Sigmoid colon (tissue), 7 donors: ENCODE data around the gene SSB. TPM values are rescaled to one million over a fixed set of nuclear protein-coding genes. Genes with fewer than 3 reads are reported as not detected.

Experiments
- DNase-seq: peaks from one replicate; pipeline ENCODE4 v3.0.0-alpha.2; 2019
- H3K27ac ChIP-seq, 4 donors: fragments of 200-600 bp; sonication (generic); one replicate each; pipeline ENCODE4 v1.5.1; 2016 to 2019; ENCODE audit warnings: mild to moderate bottlenecking in 1 of 4
- H3K27me3 ChIP-seq, 3 donors: fragments of 200-600 bp; sonication (generic); one replicate each; pipeline ENCODE4 v1.5.1; 2019; ENCODE audit warnings: mild to moderate bottlenecking in 1 of 3
- H3K36me3 ChIP-seq, 4 donors: fragments of 200-600 bp; sonication (generic); one replicate each; pipeline ENCODE4 v1.5.1; 2016 to 2019
- H3K4me1 ChIP-seq, 4 donors: fragments of 200-600 bp; sonication (generic); one replicate each; pipeline ENCODE4 v1.5.1; 2017 to 2019
- H3K4me3 ChIP-seq, 4 donors: fragments of 200-600 bp; sonication (generic); one replicate each; pipeline ENCODE4 v1.5.1; 2017 to 2019; ENCODE audit warnings: mild to moderate bottlenecking in 2 of 4, moderate library complexity in 1 of 4
- H3K9me3 ChIP-seq, 4 donors: fragments of 200-600 bp in 3 of 4; sonication (generic) in 3 of 4; one replicate each; pipeline versions ENCODE4 v1.5.1 to v1.6.1; 2013 to 2019
- CTCF ChIP-seq, 4 experiments: fragments of 450-650 bp in 3 of 4; fragments of 200-600 bp in 1 of 4; IDR thresholded peaks; one replicate each; pipeline ENCODE4 v1.5.1; 2016 to 2019; ENCODE audit warnings: antibody characterized with exemption in 4 of 4, mild to moderate bottlenecking in 3 of 4, moderate library complexity in 2 of 4
- EP300 ChIP-seq, 4 donors: sonication (generic); formaldehyde crosslinking; IDR thresholded peaks; one replicate each; pipeline ENCODE4 v1.6.1; 2017; ENCODE audit warnings: antibody characterized with exemption in 4 of 4
- POLR2A ChIP-seq, 2 donors: fragments of 450-650 bp; IDR thresholded peaks; one replicate each; pipeline ENCODE4 v1.6.1; 2016; ENCODE audit warnings: antibody characterized with exemption in 2 of 2, mild to moderate bottlenecking in 2 of 2, moderate library complexity in 2 of 2
- POLR2AphosphoS5 ChIP-seq, 4 donors: sonication (generic); formaldehyde crosslinking; IDR thresholded peaks; one replicate each; pipeline ENCODE4 v1.6.1; 2017; ENCODE audit warnings: antibody characterized with exemption in 4 of 4
- WGBS, 2 donors: extraction: QIAGEN DNeasy Blood & Tissue Kit; methylation state at CpG; one replicate each; pipeline ENCODE4 v1.1.7; 2013; 5-methylcytosine and 5-hydroxymethylcytosine counted together
- intact Hi-C: fragments of 100-400 bp; cut with DNase I; formaldehyde crosslinking; loops from one replicate; pipeline ENCODE4 v1.15.1; 2023
- polyA plus RNA-seq, 3 donors: library from polyadenylated mRNA; stranded (reverse); fragments of 200-250 nt; gene quantifications; one replicate each; pipeline ENCODE4 v1.2.3, GENCODE V29; 2013
- total RNA-seq, 4 donors: library from RNA; depleted of rRNA; stranded (reverse); fragments of >200 nt; gene quantifications; one replicate each; pipeline ENCODE4 v1.1.0, GENCODE V29; 2016
- donor health status: healthy with polysubstance abuse.
- donor health status: Bipolar disorder and iron deficiency.
- donor health status: healthy.

The SSB gene
- total and polyA plus RNA-seq, 7 donors = 55.0 to 126 (median 71.7) TPM

- intact Hi-C loops = loop anchor here (2.0 kb wide), 1 partner anchor 105 kb away; no protein-coding TSS in a partner anchor
- no peaks in the 10 kb centered on the region for H3K27me3 ChIP-seq
- H3K36me3 ChIP-seq = peaks cover 0 to 24% (median 0%) of the 10 kb centered on the region in 4 donors
- WGBS, 2 donors = 22 to 30% methylated on average over 4 of the region's 4 CpGs
- peaks cover 0 to 41% (median 24%) of the 10 kb centered on the region in 4 donors for H3K4me1 ChIP-seq
- no peak for TF ChIP-seq POLR2AphosphoS5 (IDR thresholded peaks at IDR 0.05)
- no peak for TF ChIP-seq CTCF (IDR thresholded peaks at IDR 0.05)
- no peak for TF ChIP-seq EP300 (IDR thresholded peaks at IDR 0.05)
- no peak for TF ChIP-seq POLR2A (IDR thresholded peaks at IDR 0.05)
- H3K9me3 ChIP-seq = no peaks in the 10 kb centered on the region
- peak overlapping the region; percentile 83 to 89 (median 86) for H3K4me3 ChIP-seq
- H3K27ac ChIP-seq = peak overlapping the region; percentile 85 to 89 (median 86)
- DNase-seq = no peak
Observed at GRCh38 chr2:169823996-169824372, 25.3 kb downstream of the SSB start.

GRCh38 chr2:169824373-169825333 lies 26.0 kb downstream of the SSB start, which contains the start of gene METTL5:
TSS of gene METTL5 (minus strand) at chr2:169824905. CDS start at chr2:169824597, 308 bp downstream.
- Histone ChIP-seq H3K4me1 (peaks cover 0 to 48% (median 29%) of the 10 kb centered on the region in 4 donors), H3K36me3 (peaks cover 0 to 19% (median 0%) of the 10 kb centered on the region in 4 donors), H3K27me3 (no peaks in the 10 kb centered on the region), H3K4me3 (peak within 1 kb of the TSS; percentile 83 to 89 (median 86)), H3K27ac (peak within 1 kb of the TSS; percentile 85 to 89 (median 86)), H3K9me3 (no peaks in the 10 kb centered on the region)
- peak; percentile 88 for DNase-seq
- 1 to 2% methylated on average over 61 of the region's 61 CpGs for WGBS, 2 donors
- intact Hi-C loops = loop anchor here (2.0 to 5.0 kb wide), 3 partner anchors 53 to 237 kb away; no protein-coding TSS in a partner anchor
- peak in 1 of 2 donors; percentile 48 for TF ChIP-seq POLR2A (IDR thresholded peaks at IDR 0.05)
- TF ChIP-seq POLR2AphosphoS5 (IDR thresholded peaks at IDR 0.05) = peak; percentile 54 to 90 (median 72)
- TF ChIP-seq EP300 (IDR thresholded peaks at IDR 0.05) = no peak
- peak; percentile 56 to 96 (median 79) for TF ChIP-seq CTCF (IDR thresholded peaks at IDR 0.05)

- Histone ChIP-seq H3K4me1 (peaks cover 0 to 66% (median 44%) of the 10 kb centered on the region in 4 donors), H3K9me3 (no peaks in the 10 kb centered on the region), H3K27me3 (no peaks in the 10 kb centered on the region), H3K27ac (peak within 1 kb of the TSS; percentile 85 to 96 (median 88)), H3K36me3 (no peaks in the 10 kb centered on the region), H3K4me3 (peak within 1 kb of the TSS; percentile 68 to 89 (median 76))
- peak; percentile 97 for DNase-seq
- TF ChIP-seq POLR2A (IDR thresholded peaks at IDR 0.05) (peak in 1 of 2 donors; percentile 45), EP300 (IDR thresholded peaks at IDR 0.05) (no peak), POLR2AphosphoS5 (IDR thresholded peaks at IDR 0.05) (peak; percentile 85 to 94 (median 92)), CTCF (IDR thresholded peaks at IDR 0.05) (no peak)
- WGBS, 2 donors = 0 to 1% methylated on average over 104 of the region's 104 CpGs
- intact Hi-C loops = loop anchor here (5.0 kb wide), 2 partner anchors 50 to 240 kb away; no protein-coding TSS in a partner anchor
Observed at GRCh38 chr2:169827272-169828140, 28.8 kb downstream of the SSB start, which contains the start of gene UBR3. TSS of gene UBR3 (plus strand) at chr2:169827454. CDS start at chr2:169827508, 54 bp downstream.

DNA sequence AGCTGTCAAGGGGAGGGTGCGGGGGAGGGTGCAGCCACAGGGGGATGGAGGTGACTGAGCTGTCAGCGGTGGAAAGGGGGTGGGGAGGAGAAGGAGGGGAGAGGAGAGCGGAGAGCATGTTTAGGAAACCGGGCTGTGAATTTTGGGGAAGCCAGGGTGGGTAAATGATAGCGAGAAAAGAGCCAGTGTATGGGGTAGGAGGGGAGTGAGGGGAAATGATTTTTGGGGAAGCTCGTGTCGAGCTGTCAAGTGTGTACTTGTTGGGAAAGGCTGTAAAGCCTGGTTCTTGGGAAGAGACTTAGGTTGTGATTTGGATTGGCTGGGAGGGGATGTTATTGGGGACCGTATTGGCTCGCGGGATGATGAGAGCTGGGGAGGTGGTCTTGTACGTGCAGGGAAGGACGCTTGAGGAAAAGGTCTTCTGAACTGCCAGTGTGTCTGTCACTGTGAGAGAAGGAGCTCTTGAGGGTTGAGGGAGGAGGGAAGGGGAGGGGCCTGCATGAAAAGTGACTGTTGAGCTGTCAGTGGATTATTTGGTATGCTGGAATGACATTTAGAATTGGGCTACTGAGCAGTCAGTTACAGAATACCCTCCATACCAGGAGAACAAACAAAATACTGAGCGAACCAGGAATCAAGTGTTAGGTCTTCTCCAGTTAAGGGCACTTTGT lies 29.6 kb downstream of the SSB start:
- H3K27ac ChIP-seq = peak overlapping the region; percentile 85 to 96 (median 88)
- intact Hi-C loops = loop anchor here (5.0 kb wide), 2 partner anchors 49 to 241 kb away; no protein-coding TSS in a partner anchor
- H3K36me3 ChIP-seq = no peaks in the 10 kb centered on the region
- no peak for TF ChIP-seq CTCF (IDR thresholded peaks at IDR 0.05)
- TF ChIP-seq POLR2AphosphoS5 (IDR thresholded peaks at IDR 0.05) = peak in 2 of 4 donors; percentile 19 to 32
- no peak for TF ChIP-seq EP300 (IDR thresholded peaks at IDR 0.05)
- no peaks in the 10 kb centered on the region for H3K27me3 ChIP-seq
- peak; percentile 71 for DNase-seq
- no peaks in the 10 kb centered on the region for H3K9me3 ChIP-seq
- H3K4me3 ChIP-seq = peak overlapping the region; percentile 68 to 89 (median 76)
- H3K4me1 ChIP-seq = peaks cover 0 to 62% (median 37%) of the 10 kb centered on the region in 4 donors
- WGBS, 2 donors = 1% methylated on average over 13 of the region's 13 CpGs
